IMR-90 (cell line): ENCODE results near the gene GIMAP1. TPM values are rescaled to one million over a fixed set of nuclear protein-coding genes. Genes with fewer than 3 reads are reported as not detected.

Experiments used
- ATAC-seq: fragments of 200-7000 bp; cut with Tn5 transposase; 2 replicates; pipeline ENCODE4 v1.9.1; 2020; ENCODE audit warnings: low read depth, mild to moderate bottlenecking, moderate library complexity
- BruUV-seq: library from RNA; stranded (reverse); fragments of 400-500 nt; replicated peaks from 2 replicates; lab custom pipeline; 2021; lab: Mats Ljungman, UMichigan
- CTCF ChIA-PET: fragments of 300-600 bp; formaldehyde crosslinking; extraction: SDS; loops from one replicate; lab custom pipeline; 2021; ENCODE audit warnings: antibody characterized with exemption; lab: Yijun Ruan, JAX
- POLR2A ChIA-PET: fragments of 300-600 bp; sonication (Branson Sonifier 250); formaldehyde crosslinking; loops from one replicate; lab custom pipeline; 2022; ENCODE audit warnings: antibody characterized with exemption; ENCODE audit not compliant: unreplicated experiment; lab: Charles Lee
- DNase-seq: peaks from one replicate; pipeline ENCODE4 v3.0.0; 2013
- H2AFZ ChIP-seq: replicated peaks from 2 replicates; pipeline ENCODE3; 2013; ENCODE audit warnings: low read length, mild to moderate bottlenecking; ENCODE audit not compliant: poor library complexity
- H2AK5ac ChIP-seq: 2 replicates; pipeline ENCODE4 v1.6.1; 2013; ENCODE audit warnings: low read depth, low read length, inconsistent platforms
- H2AK9ac ChIP-seq: replicated peaks from 2 replicates; pipeline ENCODE3; 2013; ENCODE audit warnings: mild to moderate bottlenecking, low read depth, low read length, moderate library complexity; ENCODE audit not compliant: poor library complexity
- H2BK120ac ChIP-seq: 2 replicates; pipeline ENCODE4 v1.6.1; 2013; ENCODE audit warnings: low read depth, low read length, inconsistent platforms
- H2BK15ac ChIP-seq: 3 replicates; pipeline ENCODE4 v1.6.1; 2013; ENCODE audit warnings: low read depth, low read length, inconsistent platforms
- H2BK20ac ChIP-seq: 2 replicates; pipeline ENCODE4 v1.6.1; 2013; ENCODE audit warnings: low read depth, mild to moderate bottlenecking, inconsistent platforms, low read length, moderate library complexity
- H2BK5ac ChIP-seq: 2 replicates; pipeline ENCODE4 v1.6.1; 2013; ENCODE audit warnings: mild to moderate bottlenecking, low read depth, low read length, inconsistent platforms; ENCODE audit not compliant: poor library complexity, severe bottlenecking
- H3K14ac ChIP-seq: replicated peaks from 2 replicates; pipeline ENCODE4 v1.6.1; 2013; ENCODE audit warnings: low read depth, low read length, inconsistent platforms
- H3K18ac ChIP-seq: 2 replicates; pipeline ENCODE4 v1.6.1; 2013; ENCODE audit warnings: low read depth, low read length, control low read depth
- H3K23ac ChIP-seq: 2 replicates; pipeline ENCODE4 v1.6.1; 2013; ENCODE audit warnings: low read depth, low read length, inconsistent platforms
- H3K27ac ChIP-seq: 2 replicates; pipeline ENCODE4 v1.5.1; 2013; ENCODE audit warnings: mild to moderate bottlenecking, control low read depth, low read length; ENCODE audit not compliant: insufficient read depth
- H3K27me3 ChIP-seq: 2 replicates; pipeline ENCODE4 v1.6.1; 2013; ENCODE audit warnings: low read length; ENCODE audit not compliant: control insufficient read depth, insufficient read depth
- H3K36me3 ChIP-seq: 2 replicates; pipeline ENCODE4 v1.6.1; 2013; ENCODE audit warnings: low read length, mixed read lengths; ENCODE audit not compliant: control insufficient read depth, insufficient read depth
- H3K4ac ChIP-seq: 2 replicates; pipeline ENCODE4 v1.6.1; 2013; ENCODE audit warnings: low read depth, low read length, inconsistent platforms
- H3K4me1 ChIP-seq: 2 replicates; pipeline ENCODE4 v1.6.1; 2013; ENCODE audit warnings: low read length, mixed read lengths; ENCODE audit not compliant: control insufficient read depth, insufficient read depth
- H3K4me2 ChIP-seq: 2 replicates; pipeline ENCODE4 v1.6.1; 2013; ENCODE audit warnings: low read depth, mild to moderate bottlenecking, control low read depth, low read length, moderate library complexity
- H3K4me3 ChIP-seq: 2 replicates; pipeline ENCODE4 v1.5.1; 2013; ENCODE audit warnings: low read depth, mild to moderate bottlenecking, control low read depth, low read length, moderate library complexity; ENCODE audit not compliant: insufficient read depth
- H3K56ac ChIP-seq: 2 replicates; pipeline ENCODE4 v1.6.1; 2013; ENCODE audit warnings: low read length, inconsistent platforms; ENCODE audit not compliant: insufficient read depth; ENCODE audit errors: extremely low read depth
- H3K79me1 ChIP-seq, 2 experiments: 2 replicates each; pipeline ENCODE4 v1.6.1; 2013; ENCODE audit warnings: low read length in 2 of 2, inconsistent platforms in 1 of 2, low read depth in 1 of 2
- H3K9ac ChIP-seq: 2 replicates; pipeline ENCODE4 v1.6.1; 2013; ENCODE audit warnings: low read depth, low read length, control low read depth
- H3K9me1 ChIP-seq: 2 replicates; pipeline ENCODE4 v1.6.1; 2013; ENCODE audit warnings: low read length, inconsistent platforms; ENCODE audit not compliant: insufficient read depth
- H3K9me3 ChIP-seq: 2 replicates; pipeline ENCODE4 v1.6.1; 2013; ENCODE audit warnings: low read length; ENCODE audit not compliant: control insufficient read depth, insufficient read depth
- H4K20me1 ChIP-seq: 2 replicates; pipeline ENCODE4 v1.6.1; 2013; ENCODE audit warnings: low read length, inconsistent platforms; ENCODE audit not compliant: insufficient read depth
- H4K5ac ChIP-seq: 2 replicates; pipeline ENCODE4 v1.6.1; 2013; ENCODE audit warnings: mild to moderate bottlenecking, low read depth, low read length, control low read depth
- H4K8ac ChIP-seq, 2 experiments: 2 replicates each; pipeline ENCODE4 v1.6.1; 2013; ENCODE audit warnings: low read depth in 2 of 2, low read length in 2 of 2, control low read depth in 1 of 2, inconsistent platforms in 1 of 2
- H4K91ac ChIP-seq: 2 replicates; pipeline ENCODE4 v1.6.1; 2013; ENCODE audit warnings: low read depth, low read length, inconsistent platforms; ENCODE audit not compliant: insufficient read depth
- BHLHE40 ChIP-seq: fragments of 150-350 bp; IDR thresholded peaks from 2 replicates; pipeline ENCODE4 v1.6.1; 2016; ENCODE audit warnings: mild to moderate bottlenecking, low read depth, low read length
- CEBPB ChIP-seq: IDR thresholded peaks from 2 replicates; pipeline ENCODE4 v1.6.1; 2012; ENCODE audit warnings: low read depth, low read length, improper control_type of control experiment
- FOS ChIP-seq: fragments of 150-350 bp; IDR thresholded peaks from 2 replicates; pipeline ENCODE4 v1.6.1; 2016; ENCODE audit warnings: low read depth, low read length
- MXI1 ChIP-seq: IDR thresholded peaks from 2 replicates; pipeline ENCODE4 v1.6.1; 2012; ENCODE audit warnings: low read depth, mild to moderate bottlenecking, low read length, moderate library complexity, borderline replicate concordance
- NFE2L2 ChIP-seq: fragments of 150-350 bp; IDR thresholded peaks from 2 replicates; pipeline ENCODE4 v1.6.1; 2016; ENCODE audit warnings: low read depth, mild to moderate bottlenecking, low read length
- RAD21 ChIP-seq: IDR thresholded peaks from 2 replicates; pipeline ENCODE4 v1.6.1; 2012; ENCODE audit warnings: low read length, improper control_type of control experiment
- RCOR1 ChIP-seq: IDR thresholded peaks from 2 replicates; pipeline ENCODE4 v1.6.1; 2012; ENCODE audit warnings: mild to moderate bottlenecking, low read length, improper control_type of control experiment; ENCODE audit not compliant: insufficient replicate concordance
- RFX5 ChIP-seq: IDR thresholded peaks from 2 replicates; pipeline ENCODE4 v1.8.0; 2012; ENCODE audit warnings: low read depth, mild to moderate bottlenecking, low read length, moderate library complexity
- dilution Hi-C: fragments of 300-500 bp; cut with HindIII; formaldehyde crosslinking; loops from one replicate; pipeline ENCODE4 v1.14.3; 2018; ENCODE audit warnings: low sequenced_read_pairs; ENCODE audit not compliant: unreplicated experiment
- in situ Hi-C: fragments of 300-500 bp; cut with MboI; formaldehyde crosslinking; loops from 3 replicates; pipeline ENCODE4 v1.14.3; 2019; ENCODE audit warnings: low sequenced_read_pairs, inconsistent platforms, mixed read lengths
- intact Hi-C: fragments of 100-400 bp; cut with micrococcal nuclease; formaldehyde crosslinking; loops from 2 replicates; pipeline ENCODE4 v1.10.0; 2022
- polyA plus RNA-seq, 3 experiments: library from polyadenylated mRNA; depleted of rRNA; stranded (reverse); fragments of >200 nt; gene quantifications; 2 replicates each; pipeline ENCODE4 v1.2.3, GENCODE V29; 2012; ENCODE audit warnings: low replicate concordance in 1 of 3
- total RNA-seq: library from RNA; depleted of rRNA; stranded (reverse); fragments of >200 nt; gene quantifications from 2 replicates; pipeline ENCODE4 v1.2.3, GENCODE V29; 2012
- TF ChIP-seq, protein P1 (sequence below): fragments of 150-350 bp; IDR thresholded peaks from 2 replicates; pipeline ENCODE4 v1.6.1; 2017; ENCODE audit warnings: mild to moderate bottlenecking, antibody characterized with exemption, low read length, low read depth
- TF ChIP-seq, protein P2 (sequence below): fragments of 150-350 bp; IDR thresholded peaks from 2 replicates; pipeline ENCODE4 v1.6.1; 2016; ENCODE audit warnings: low read depth, mild to moderate bottlenecking, low read length, moderate library complexity, borderline replicate concordance

The GIMAP1 gene
- total and polyA plus RNA-seq, 2 of the 4 experiments (the other 2 are of a cell fraction) = not detected

GRCh38 chr7:150739033-150739432 lies 22.6 kb downstream of the GIMAP1 start:
- Histone ChIP-seq H3K56ac (no peak overlapping the region), H3K4ac (no peak overlapping the region), H3K27me3 (no peaks in the 10 kb centered on the region; the same call in 1 of the 2 replicates), H4K91ac (no peak overlapping the region), H3K4me3 (no peak overlapping the region), H3K36me3 (no peaks in the 10 kb centered on the region), H2AFZ (no peak overlapping the region), H3K23ac (no peak overlapping the region), H4K5ac (no peak overlapping the region), H4K20me1 (no peaks in the 10 kb centered on the region), H3K9ac (no peak overlapping the region), H3K27ac (no peak overlapping the region), H3K4me1 (no peaks in the 10 kb centered on the region), H2BK5ac (no peak overlapping the region), H2BK15ac (no peak overlapping the region), H4K8ac (no peak overlapping the region), H3K9me1 (no peaks in the 10 kb centered on the region), H3K14ac (no peak overlapping the region), H2AK5ac (no peak overlapping the region), H2AK9ac (no peak overlapping the region), H2BK120ac (no peak overlapping the region), H3K18ac (no peak overlapping the region), H2BK20ac (no peak overlapping the region), H3K79me1 (no peaks in the 10 kb centered on the region), H3K4me2 (no peak overlapping the region), H3K9me3 (no peaks in the 10 kb centered on the region)
- in situ Hi-C loops = loop anchor here (25.0 kb wide), 1 partner anchor 427 kb away; the partner anchor contains the start of genes ACTR3C and LRRC61
- BruUV-seq = no TSS peak
- intact Hi-C loops = no loop called here
- ATAC-seq = no peak
- dilution Hi-C loops = no loop called here
- no peak for DNase-seq
- ChIA-PET CTCF (no interaction called here), POLR2A (no interaction called here)
- TF ChIP-seq, protein P1, sequence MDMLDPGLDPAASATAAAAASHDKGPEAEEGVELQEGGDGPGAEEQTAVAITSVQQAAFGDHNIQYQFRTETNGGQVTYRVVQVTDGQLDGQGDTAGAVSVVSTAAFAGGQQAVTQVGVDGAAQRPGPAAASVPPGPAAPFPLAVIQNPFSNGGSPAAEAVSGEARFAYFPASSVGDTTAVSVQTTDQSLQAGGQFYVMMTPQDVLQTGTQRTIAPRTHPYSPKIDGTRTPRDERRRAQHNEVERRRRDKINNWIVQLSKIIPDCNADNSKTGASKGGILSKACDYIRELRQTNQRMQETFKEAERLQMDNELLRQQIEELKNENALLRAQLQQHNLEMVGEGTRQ = no peak
- TF ChIP-seq NFE2L2 (no peak), BHLHE40 (no peak), FOS (no peak), RCOR1 (no peak), RFX5 (no peak), MXI1 (no peak), CEBPB (no peak), RAD21 (no peak)
- TF ChIP-seq, protein P2, sequence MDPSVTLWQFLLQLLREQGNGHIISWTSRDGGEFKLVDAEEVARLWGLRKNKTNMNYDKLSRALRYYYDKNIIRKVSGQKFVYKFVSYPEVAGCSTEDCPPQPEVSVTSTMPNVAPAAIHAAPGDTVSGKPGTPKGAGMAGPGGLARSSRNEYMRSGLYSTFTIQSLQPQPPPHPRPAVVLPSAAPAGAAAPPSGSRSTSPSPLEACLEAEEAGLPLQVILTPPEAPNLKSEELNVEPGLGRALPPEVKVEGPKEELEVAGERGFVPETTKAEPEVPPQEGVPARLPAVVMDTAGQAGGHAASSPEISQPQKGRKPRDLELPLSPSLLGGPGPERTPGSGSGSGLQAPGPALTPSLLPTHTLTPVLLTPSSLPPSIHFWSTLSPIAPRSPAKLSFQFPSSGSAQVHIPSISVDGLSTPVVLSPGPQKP = no peak
